ENCODE data around the gene UCKL1.

UCKL1 gene

GRCh38 chr20:63898882-63899558 is 57.2 kb downstream of the UCKL1 start:
- DNase-seq (ENCODE audit: insufficient read length, low spot score) (peak; percentile 83), FAIRE-seq (peak; percentile 11)
- TF ChIP-seq, protein P1, sequence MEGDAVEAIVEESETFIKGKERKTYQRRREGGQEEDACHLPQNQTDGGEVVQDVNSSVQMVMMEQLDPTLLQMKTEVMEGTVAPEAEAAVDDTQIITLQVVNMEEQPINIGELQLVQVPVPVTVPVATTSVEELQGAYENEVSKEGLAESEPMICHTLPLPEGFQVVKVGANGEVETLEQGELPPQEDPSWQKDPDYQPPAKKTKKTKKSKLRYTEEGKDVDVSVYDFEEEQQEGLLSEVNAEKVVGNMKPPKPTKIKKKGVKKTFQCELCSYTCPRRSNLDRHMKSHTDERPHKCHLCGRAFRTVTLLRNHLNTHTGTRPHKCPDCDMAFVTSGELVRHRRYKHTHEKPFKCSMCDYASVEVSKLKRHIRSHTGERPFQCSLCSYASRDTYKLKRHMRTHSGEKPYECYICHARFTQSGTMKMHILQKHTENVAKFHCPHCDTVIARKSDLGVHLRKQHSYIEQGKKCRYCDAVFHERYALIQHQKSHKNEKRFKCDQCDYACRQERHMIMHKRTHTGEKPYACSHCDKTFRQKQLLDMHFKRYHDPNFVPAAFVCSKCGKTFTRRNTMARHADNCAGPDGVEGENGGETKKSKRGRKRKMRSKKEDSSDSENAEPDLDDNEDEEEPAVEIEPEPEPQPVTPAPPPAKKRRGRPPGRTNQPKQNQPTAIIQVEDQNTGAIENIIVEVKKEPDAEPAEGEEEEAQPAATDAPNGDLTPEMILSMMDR (IDR thresholded peaks at IDR 0.05; ENCODE audit: insufficient read depth, missing control alignments) = no peak

DNA sequence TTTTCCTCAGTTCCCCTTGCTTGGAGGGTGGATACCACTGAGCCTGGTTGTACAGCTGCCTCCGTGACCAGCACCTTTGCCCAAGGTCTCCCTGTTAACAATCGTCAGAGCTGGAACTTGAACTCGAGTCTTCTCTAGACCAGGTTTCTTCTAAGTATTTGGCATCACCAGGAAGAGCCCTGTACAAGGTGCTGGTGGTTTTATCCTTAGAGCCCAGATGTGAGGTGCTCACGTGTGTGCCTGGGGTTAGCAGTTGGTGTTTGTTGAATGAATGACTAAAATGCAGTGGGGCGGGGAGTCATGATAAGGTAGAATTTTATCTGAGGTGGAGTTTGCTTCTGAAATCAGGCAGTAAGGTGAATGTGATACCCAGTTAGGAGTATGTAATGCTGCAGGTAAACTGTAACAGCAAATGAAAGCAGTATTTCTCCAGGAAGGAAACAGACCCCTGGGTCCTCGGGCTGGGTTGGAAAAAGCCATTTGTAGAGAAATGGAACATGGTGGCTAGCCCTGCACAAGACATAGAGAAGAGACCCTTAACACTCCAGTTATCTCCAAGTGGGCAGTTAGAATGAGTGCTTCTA is 58.1 kb downstream of the UCKL1 start:
- FAIRE-seq (no peak), DNase-seq (ENCODE audit: insufficient read length, low spot score) (no peak)
- TF ChIP-seq, protein P1 (IDR thresholded peaks at IDR 0.05; ENCODE audit: insufficient read depth, missing control alignments) = no peak

- FAIRE-seq (no peak), DNase-seq (ENCODE audit: insufficient read length, low spot score) (no peak)
- TF ChIP-seq, protein P1 (IDR thresholded peaks at IDR 0.05; ENCODE audit: insufficient read depth, missing control alignments) = no peak
These were observed 59.7 kb downstream of the UCKL1 start for GRCh38 chr20:63896264-63897105.

DNA sequence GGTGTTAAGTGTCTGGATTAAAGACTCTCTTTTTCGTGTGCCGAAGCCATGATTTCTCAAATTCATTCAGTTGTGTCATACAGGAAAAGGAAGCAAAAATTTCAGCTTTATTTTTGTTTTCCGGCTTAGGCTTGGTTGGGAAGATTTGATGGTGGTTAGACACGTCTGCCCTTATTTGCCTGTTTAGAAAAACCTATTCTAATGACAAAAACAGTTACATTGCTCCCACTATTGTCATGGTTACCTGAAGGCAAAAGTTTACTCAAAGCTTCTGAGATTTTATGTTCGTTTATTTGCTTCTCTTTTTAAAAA is 60.3 kb downstream of the UCKL1 start:
- FAIRE-seq = no peak
- no peak for DNase-seq (ENCODE audit: insufficient read length, low spot score)
- TF ChIP-seq, protein P1 (IDR thresholded peaks at IDR 0.05; ENCODE audit: insufficient read depth, missing control alignments) = no peak

DNA sequence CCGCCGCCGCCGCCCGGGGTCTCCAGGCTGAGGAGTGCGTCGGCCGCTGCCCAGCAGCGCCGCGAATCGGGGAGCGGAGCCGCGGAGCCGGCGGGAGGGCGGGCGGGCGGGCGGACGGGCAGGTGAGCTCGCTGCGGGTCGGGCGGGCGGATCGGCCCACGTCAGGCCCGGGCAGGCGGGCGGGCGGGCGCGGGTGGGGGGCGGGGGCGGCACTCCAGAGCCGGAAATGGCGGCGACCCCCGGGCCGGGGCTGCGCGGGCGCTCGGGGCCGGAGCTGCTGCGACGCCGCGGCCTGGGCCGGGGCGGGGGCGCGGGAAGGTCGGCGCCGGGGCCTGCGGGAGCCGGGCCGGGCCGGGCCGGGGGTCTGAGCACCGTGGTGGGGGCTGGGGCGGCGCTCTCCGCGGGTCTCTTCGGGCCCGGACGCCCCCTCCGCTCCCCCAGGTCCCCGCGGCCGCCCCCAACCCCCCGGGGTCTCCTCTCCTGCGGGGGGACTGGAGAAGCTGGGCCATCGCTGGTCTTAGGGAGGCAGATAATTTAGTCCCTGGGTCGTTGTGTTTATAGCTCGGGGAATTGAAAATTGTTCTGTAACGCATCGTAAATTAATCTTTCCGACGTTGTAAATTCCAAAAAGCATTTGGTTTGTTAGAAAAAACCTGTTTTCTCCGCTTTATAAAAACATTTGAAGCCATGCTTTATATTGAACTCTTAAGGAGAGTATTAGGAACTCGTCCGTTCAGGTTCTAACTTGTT is 60.8 kb downstream of the UCKL1 start:
- FAIRE-seq = no peak

DNA sequence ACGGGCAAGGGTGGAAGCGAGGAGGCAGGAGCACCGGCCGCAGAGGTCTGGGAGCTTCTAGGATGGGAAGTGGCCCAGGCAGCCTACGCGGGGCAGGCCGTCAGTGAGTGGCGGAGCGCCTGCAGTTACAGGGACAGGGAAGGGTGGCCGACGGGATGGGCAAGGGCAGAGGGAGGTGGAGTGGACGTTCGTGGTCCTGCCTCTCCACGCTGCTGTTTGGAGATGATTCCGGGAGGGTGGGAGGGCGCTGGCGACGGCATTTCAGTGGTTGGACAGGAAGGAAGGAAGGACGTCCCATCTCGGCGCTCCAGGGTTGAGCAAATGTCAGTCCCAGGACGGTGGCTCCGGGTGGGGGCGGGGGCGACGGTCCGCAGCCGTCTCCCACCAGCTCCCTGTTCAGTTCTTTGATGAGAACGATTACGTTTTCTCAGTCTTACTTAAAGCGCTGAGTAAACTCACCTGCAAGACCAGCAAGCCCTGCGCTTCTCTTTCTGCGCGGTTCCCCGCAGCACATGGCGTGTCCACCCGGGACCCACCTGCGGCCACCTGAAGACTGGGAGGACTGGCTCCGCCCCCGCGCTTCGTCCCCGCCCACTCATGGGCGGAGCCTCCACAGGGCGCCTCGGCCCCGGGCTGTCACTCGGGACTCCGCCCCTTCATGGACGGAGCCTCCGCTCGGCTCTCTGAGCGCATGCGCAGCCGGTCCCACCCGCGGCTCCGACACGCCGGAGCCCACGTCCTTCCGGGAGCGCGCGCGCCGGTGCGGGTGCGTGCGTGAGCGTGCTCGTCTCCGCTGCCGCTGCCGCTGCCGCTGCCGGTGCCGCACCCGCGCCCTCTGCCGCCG is 61.6 kb downstream of the UCKL1 start, which contains the start of gene DNAJC5:
DNAJC5 (plus strand) TSS at position 769 of the 844 bp plus-strand sequence. CDS start 33,220 bp downstream, outside the sequence.
- TF ChIP-seq, protein P1 (IDR thresholded peaks at IDR 0.05; ENCODE audit: insufficient read depth, missing control alignments) = no peak
- DNase-seq (ENCODE audit: insufficient read length, low spot score) (peak; percentile 100), FAIRE-seq (no peak)

More for the DNA sequence above, 60.8 kb downstream of the UCKL1 start:
- TF ChIP-seq, protein P1 (IDR thresholded peaks at IDR 0.05; ENCODE audit: insufficient read depth, missing control alignments) = no peak
- no peak for DNase-seq (ENCODE audit: insufficient read length, low spot score)
